ENCODE data around the gene OR9Q1. TPM values are rescaled to one million over a fixed set of nuclear protein-coding genes. Genes with fewer than 3 reads are reported as not detected.

Gene OR9Q1
- total and polyA plus RNA-seq, 2 of the 13 experiments (the other 11 are each of a cell fraction or from before 2014, with no cell fraction given) = not detected

- TF ChIP-seq PRDM15 (CRISPR knock-in tag; IDR thresholded peaks at IDR 0.05) = peak; percentile 33; the same call in 1 of the 2 replicates
- TF ChIP-seq ZSCAN12 (CRISPR knock-in tag; IDR thresholded peaks at IDR 0.05) = no peak
- TF ChIP-seq PHF8 (CRISPR knock-in tag; IDR thresholded peaks at IDR 0.05) = no peak
Observed at GRCh38 chr11:58028687-58029411, 5.2 kb downstream of the OR9Q1 start (continued).

- Histone ChIP-seq H3K9me3 (ENCODE audit: low read length) (no peaks in the 10 kb centered on the region; the same call in 1 of the 2 replicates), H3K27me3 (ENCODE audit: control insufficient read depth in 1 of 2, insufficient read depth in 2 of 2, low read length in 2 of 2) (peaks cover 0 to 2% of the 10 kb centered on the region in 2 experiments; a peak in 2 of 5 replicates), H3K4me1 (ENCODE audit: insufficient read depth, low read length) (peaks cover 39% of the 10 kb centered on the region), H3K27ac (ENCODE audit: extremely low read length, insufficient read depth, low read length) (no peak within 1 kb of the TSS), H3K79me2 (ENCODE audit: insufficient read depth, low read length) (no peaks in the 10 kb centered on the region), H2AFZ (ENCODE audit: low read length) (no peak within 1 kb of the TSS), H3K36me3 (replicated peaks in 1 of 2; ENCODE audit: control insufficient read depth in 1 of 2, insufficient read depth in 2 of 2, low read length in 2 of 2) (no peaks in the 10 kb centered on the region), H3K4me3 (replicated peaks in 1 of 3; ENCODE audit: insufficient read depth in 1 of 3, low read depth in 2 of 3, low read length in 3 of 3) (no peak within 1 kb of the TSS), H3K9ac (ENCODE audit: insufficient read depth, low read depth, low read length) (no peak within 1 kb of the TSS), H3K4me2 (ENCODE audit: low read depth, low read length) (no peak within 1 kb of the TSS), H4K20me1 (ENCODE audit: insufficient read depth, low read length) (no peaks in the 10 kb centered on the region)
- TF ChIP-seq SRY (CRISPR knock-in tag; IDR thresholded peaks at IDR 0.05) (no peak), JUNB (CRISPR knock-in tag; IDR thresholded peaks at IDR 0.05; ENCODE audit: borderline replicate concordance) (no peak), CBX1 (IDR thresholded peaks at IDR 0.05; ENCODE audit: low read depth) (no peak), RNF2 (conservative IDR thresholded peaks at IDR 0.05; ENCODE audit: low read depth) (no peak), HNF1A (IDR thresholded peaks at IDR 0.05; ENCODE audit: low read depth) (no peak), HNF1A (CRISPR knock-in tag; IDR thresholded peaks at IDR 0.05; ENCODE audit: borderline replicate concordance) (no peak), NFATC3 (CRISPR knock-in tag; IDR thresholded peaks at IDR 0.05) (no peak)
- DNase-seq (ENCODE audit: low spot score) = no peak
- intact Hi-C loops (cut with micrococcal nuclease; ENCODE audit: unreplicated experiment) (loop anchor here (10.0 kb wide), 1 partner anchor 116 kb away; no protein-coding TSS in a partner anchor), in situ Hi-C loops (cut with HindIII; ENCODE audit: extremely low pct_ligation_motif_present, low pct_unique_long_range_greater_than_20kb) (no loop called here)
- BruUV-seq (replicated peaks) = no TSS peak
- ChIA-PET POLR2A (interaction anchor here (1.7 kb wide), 1 partner anchor 31 kb away, joined by 3 read pairs; no protein-coding TSS in a partner anchor), CTCF (ENCODE audit: low intra/inter-chr PET ratio, low total read pairs) (no interaction called here)
- FAIRE-seq = no peak
- no peak for ATAC-seq
Observed at GRCh38 chr11:58030653-58031052, 7.0 kb downstream of the OR9Q1 start, which contains the start of gene OR6Q1. TSS of gene OR6Q1 (plus strand) at chr11:58030953. CDS start at chr11:58030953, 0 bp downstream.
